ENCODE results near the gene DSE.

The DSE gene

GRCh38 chr6:116419069-116419786 lies 48.5 kb downstream of the DSE start:
- DNase-seq, result no peak

DNA sequence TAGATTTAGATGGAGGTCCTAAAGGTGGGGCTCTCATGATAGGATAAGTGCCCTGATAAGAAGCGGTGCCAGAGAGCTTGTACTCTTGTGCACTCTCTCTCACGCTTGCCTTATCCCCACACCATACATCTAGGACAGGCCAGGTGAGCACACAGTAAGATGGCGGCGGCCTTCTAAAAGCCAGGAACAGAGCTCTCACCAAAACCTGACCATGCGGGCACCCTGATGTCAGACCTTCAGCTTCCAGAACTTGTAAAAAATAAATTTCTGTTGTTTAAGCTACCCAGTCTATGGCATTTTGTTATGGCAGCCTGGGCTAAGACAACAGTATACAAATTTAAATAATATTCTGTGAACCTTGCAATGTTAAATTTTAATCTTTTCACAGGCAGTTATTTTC lies 49.6 kb downstream of the DSE start:
- no peak for DNase-seq

DNA sequence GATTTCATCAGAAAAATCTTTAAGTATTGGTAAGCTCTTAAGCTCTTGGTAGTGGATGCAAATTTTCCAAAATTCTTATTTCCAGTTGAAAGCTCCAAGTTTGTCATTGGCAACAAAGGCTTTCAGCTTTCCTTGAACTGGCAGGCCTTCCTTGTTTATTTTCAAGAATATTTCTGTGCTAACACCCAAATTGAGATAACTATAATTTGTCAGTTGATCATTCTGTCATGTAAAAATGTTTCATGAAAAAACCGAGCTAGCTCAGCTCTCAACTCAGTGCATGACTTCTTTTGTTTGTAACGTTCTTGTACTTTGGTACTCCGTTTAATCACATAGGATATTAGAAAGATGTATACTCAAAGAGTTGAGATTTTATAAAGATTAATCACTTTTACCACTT lies 51.5 kb downstream of the DSE start:
- DNase-seq, result no peak

DNA sequence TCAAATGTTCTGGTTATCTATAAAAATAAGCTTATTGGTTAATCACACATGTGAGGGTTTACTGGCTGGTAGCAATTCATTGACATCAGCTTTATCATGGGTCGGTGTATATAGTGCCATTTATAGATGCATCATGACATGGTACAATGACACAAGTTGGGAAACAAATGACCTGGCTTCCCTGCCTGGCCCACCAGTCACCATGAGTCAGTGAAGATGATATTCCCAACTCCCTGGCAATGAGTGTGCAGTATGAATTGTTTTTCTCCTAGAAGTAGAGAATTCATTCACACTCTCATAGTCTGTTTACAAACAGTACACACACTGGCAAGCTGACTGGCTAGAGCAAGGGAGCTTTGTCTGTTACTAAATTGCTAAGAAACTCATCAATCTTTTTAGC lies 53.3 kb downstream of the DSE start:
- DNase-seq, result no peak

DNA sequence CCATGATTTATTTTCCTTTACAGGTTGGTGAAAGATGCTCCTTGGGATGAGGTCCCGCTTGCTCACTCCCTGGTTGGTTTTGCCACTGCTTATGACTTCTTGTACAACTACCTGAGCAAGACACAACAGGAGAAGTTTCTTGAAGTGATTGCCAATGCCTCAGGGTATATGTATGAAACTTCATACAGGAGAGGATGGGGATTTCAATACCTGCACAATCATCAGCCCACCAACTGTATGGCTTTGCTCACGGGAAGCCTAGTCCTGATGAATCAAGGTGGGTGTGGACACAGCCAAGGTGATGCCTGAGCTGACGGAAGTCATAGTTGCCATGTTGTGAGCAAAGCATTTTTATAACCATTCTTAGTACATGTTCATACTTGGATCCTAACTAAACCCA lies 55.8 kb downstream of the DSE start:
- no peak for DNase-seq

DNA sequence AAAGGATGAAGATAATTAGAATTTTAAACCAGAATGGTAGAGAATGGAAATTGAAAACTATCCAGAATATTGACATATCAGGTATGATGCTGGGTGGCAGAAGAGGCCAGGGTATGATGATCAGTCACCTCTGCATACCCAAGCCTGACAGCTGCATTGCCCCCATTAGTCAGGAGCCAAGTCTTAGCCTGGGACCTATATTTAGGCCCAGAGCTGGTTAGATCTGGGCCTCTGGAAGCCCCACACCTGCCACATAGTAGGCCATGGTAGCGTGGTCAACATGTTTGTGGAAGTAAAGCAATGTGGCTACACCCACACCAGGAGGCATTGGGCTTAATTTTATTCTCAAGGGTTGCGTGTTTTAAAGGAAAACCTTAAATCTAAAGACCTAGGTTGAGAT lies 58.4 kb downstream of the DSE start:
- no peak for DNase-seq

DNA sequence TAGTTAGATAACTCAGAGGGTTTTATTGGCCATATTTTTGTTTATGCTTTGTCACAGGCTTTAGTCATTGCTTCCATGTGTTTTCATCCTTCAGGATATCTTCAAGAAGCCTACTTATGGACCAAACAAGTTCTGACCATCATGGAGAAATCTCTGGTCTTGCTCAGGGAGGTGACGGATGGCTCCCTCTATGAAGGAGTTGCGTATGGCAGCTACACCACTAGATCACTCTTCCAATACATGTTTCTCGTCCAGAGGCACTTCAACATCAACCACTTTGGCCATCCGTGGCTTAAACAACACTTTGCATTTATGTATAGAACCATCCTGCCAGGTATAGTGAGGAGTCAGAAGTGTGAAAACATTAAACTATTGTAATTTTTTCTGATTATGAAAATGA lies 60.1 kb downstream of the DSE start:
- DNase-seq, result no peak

DNA sequence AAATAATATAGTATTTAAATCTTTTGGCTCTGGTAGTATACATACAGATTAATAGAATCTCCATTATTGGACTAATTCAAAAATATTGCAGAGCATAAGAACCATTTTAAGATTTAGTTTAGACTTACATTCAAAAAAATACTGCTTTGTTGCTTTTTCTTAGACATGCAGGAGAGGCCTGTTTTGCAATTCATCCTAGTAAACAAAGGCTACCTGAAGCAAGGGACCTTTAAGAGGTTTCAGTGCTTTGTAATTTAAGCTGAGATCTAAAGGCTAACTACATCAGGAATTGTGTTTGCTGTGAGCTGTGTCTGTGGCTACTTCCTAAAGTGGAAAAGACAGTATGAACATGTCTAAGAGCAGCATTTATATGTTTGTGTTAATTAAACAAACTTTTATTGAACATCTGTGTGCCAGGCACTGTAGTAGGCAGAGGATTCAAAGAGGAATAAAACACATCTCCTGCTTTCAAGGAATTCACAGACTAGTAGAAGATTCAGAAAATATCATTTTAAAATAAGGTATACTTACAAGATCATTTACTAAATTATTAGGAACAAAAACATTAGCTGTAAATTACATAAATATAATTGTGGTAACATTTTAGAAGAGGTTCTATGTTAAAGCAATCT lies 61.3 kb downstream of the DSE start:
- no peak for DNase-seq

DNA sequence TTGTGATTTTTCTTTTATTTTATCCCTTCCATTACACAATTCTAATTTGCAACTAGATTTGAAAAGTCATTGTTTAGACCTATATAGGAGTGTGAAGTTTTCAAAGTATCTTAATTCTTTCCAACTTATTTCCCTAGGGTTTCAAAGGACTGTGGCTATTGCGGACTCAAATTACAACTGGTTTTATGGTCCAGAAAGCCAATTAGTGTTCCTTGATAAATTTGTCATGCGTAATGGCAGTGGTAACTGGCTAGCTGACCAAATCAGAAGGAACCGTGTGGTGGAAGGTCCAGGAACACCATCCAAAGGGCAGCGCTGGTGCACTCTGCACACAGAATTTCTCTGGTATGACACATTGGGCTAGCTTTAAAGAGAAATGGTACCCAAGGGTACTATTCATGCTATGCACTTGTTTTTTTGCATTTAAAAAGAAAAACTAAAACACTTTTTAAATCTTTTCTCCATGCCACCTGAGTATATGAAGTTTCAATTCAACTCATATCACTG lies 62.5 kb downstream of the DSE start:
- no peak for DNase-seq

GRCh38 chr6:116434056-116434725 lies 63.4 kb downstream of the DSE start:
- DNase-seq, result no peak

DNA sequence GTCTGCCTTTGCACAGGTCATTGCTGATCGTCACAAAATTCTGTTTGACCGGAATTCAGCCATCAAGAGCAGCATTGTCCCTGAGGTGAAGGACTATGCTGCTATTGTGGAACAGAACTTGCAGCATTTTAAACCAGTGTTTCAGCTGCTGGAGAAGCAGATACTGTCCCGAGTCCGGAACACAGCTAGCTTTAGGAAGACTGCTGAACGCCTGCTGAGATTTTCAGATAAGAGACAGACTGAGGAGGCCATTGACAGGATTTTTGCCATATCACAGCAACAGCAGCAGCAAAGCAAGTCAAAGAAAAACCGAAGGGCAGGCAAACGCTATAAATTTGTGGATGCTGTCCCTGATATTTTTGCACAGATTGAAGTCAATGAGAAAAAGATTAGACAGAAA lies 65.8 kb downstream of the DSE start:
- no peak for DNase-seq

- DNase-seq, result no peak
Measured at GRCh38 chr6:116437656-116438055, 66.9 kb downstream of the DSE start.

GRCh38 chr6:116438590-116439448 lies 68.1 kb downstream of the DSE start:
- no peak for DNase-seq

DNA sequence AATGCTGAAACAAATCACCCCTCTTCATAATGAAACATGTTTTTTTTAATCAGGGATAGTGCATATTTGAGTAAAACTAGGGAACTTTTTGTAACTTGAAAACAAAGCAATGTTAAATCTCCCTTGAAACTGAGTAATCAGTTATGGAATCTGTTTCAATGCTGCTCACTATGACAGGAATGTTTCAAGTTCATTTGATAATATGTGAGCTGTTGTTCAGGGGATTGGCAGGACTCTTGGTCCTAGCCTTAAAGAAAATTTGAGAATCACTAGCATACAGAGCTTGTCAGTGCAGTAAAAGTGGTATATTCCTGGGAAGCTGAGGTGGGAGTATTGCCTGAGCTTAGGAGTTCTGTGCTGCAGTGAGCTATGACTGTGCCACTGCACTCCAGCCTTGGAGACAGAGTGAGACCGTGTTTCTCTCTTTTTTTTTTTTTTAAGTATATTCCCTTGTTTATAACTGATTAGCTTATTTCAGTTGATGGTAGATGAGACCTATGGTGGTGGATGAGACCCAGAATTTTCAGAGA lies 68.8 kb downstream of the DSE start:
- no peak for DNase-seq

DNA sequence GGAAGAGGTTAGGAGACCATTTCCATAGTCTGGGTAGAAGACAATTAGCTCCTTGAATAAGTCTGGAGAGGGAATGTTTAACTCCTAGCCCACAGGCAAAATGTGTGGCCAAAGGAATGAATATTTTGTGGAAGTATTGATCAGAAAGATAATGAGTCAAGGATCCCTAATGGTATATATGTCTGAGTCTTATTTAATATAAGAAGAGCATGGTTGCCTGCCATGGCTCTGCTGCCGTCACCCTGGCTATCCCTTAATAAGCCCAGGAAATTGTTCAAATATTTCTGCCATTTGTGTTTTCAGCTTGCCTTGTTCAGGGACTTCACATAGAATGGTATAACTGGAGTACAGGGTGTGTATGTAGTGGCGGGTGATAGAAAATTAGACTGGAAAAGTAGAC lies 72.4 kb downstream of the DSE start:
- no peak for DNase-seq

DNA sequence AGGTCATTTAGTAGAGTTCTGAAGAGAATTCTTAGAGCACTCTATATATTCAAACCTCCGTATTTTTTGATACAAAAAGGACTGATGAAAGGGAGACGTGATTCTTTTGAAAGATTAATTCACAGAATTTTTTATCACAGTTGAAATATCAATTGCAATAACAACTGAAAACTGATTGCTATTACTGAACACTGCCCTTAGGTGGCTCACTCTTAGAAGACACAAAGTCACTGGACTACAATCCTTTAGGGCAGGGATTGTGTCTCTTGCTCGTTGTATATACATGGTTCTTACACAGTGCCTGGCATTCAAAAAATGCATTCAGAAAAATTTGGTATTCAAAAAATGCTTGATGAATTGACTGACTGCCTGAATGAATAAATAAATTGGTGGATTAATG lies 73.3 kb downstream of the DSE start:
- DNase-seq, result no peak

GRCh38 chr6:116444575-116444974 lies 73.8 kb downstream of the DSE start:
- no peak for DNase-seq

DNA sequence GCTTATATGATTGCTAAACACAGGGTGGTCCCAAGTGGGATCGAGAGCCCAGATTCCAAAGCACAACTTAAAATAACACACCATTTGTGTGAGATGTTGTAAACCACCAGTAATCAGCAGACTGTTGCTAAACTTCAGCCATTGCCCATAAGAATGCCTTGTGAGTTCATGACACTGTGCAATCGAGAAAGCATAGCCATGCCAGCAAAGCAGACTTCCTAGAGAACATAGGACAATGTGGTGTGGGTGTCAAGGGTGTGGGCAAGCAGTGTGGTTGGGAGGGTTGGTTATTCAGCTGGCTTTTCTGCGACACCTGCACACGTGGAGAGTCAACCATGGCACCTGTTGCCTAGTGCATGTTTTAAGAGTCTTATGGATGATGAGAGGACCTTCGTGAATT lies 74.4 kb downstream of the DSE start:
- DNase-seq, result no peak

GRCh38 chr6:116446399-116446798 lies 75.7 kb downstream of the DSE start:
- DNase-seq, result no peak

DNA sequence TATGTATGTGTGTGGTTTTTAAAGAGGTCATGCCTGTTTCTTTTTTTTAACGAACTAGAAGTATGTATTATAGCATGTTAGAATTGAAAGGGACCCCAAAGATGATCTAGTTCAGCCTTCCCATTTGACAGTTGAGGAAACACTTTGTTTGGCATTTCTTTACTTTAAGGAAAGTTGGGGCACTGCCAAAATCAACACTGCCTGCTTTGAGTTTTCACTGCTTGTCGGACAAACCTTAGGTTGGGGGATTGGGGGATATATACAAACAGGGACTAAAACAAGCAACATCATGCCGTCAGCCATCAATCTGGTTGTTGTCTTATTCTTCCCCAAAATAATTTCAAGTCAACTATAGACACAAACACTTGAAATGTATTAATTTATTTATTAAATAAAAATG lies 76.3 kb downstream of the DSE start:
- no peak for DNase-seq

DNA sequence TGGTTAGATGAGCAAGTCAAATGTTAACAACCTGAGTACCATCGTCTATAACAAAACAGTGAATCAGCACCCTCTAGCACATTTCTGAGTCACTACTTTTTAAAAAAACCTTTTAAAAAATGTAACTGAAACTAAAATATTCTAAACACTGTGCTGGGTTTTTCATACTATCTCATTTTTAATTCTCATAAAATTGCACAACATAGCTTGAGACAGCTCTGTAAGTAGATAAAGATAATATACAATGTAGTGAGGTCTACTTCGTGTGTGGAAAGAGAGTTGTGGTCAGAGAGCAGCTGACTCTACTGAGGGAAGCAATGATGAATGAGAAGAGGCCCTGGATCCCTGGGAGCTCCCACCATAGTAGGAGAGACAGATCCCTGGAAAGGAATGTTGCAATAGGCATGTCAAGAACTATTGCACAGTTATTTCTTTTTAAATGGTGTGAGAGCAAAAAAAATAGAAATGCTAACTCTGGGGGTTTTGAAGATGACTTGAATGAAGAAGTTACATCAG lies 76.8 kb downstream of the DSE start:
- no peak for DNase-seq

DNA sequence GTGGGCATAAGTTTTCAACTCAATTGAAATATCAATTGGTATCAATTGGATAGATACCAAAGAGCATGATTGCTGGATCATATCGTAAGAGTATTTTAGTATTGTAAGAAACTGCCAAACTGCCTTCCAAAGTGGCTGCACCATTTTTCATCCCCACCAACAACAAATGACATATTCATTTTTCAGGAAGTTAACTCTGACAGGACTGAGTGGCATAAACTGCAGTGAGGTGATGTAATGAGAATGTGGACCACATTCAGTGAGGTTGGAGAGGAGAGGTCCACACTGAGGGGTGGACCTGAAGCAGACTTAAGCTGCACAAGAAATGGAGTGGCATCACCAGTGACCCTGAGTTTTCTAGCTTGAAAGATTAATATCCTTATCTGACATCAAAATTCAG lies 78.8 kb downstream of the DSE start:
- no peak for DNase-seq

DNA sequence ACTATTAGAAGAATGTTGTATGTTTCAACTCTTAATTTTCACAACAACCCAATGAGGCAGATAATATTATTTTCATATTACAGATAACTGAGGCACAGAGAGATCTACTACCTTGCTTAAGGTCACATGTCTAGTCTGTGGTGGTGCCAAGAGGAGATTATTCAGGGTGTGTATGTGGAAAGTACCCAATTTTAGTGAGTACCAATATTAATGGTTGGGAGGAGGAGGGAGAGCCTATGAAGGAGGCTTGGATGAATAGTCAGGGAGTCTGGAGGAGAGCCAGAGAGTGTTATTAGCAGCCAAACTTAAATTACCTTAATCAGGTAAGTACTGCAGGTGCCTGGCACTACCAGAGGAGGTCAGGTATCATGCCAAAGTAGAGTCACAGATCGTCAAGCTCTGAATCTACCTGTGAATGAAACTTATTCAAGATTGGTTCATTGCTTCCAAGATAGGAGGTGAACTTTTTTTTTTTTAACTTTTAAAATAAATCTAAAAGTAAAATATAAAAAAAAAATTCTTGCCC lies 79.5 kb downstream of the DSE start:
- DNase-seq, result no peak

Measured in 8988T (cell line).